ENCODE data around the gene DSN1.

DSN1 gene

GRCh38 chr20:36794116-36794474 lies 20.5 kb upstream of the DSN1 start:
- DNase-seq: no peak

GRCh38 chr20:36793294-36794115 lies 19.9 kb upstream of the DSN1 start:
- no peak for DNase-seq

GRCh38 chr20:36792422-36792821 lies 18.9 kb upstream of the DSN1 start:
- peak; percentile 73 for DNase-seq

- no peak for DNase-seq
Observed at GRCh38 chr20:36791862-36792261, 18.3 kb upstream of the DSN1 start.

GRCh38 chr20:36786663-36787062 lies 13.1 kb upstream of the DSN1 start:
- no peak for DNase-seq

- DNase-seq: no peak
Observed at GRCh38 chr20:36786246-36786645, 12.7 kb upstream of the DSN1 start.

- DNase-seq: no peak
Observed at GRCh38 chr20:36785308-36785707, 11.7 kb upstream of the DSN1 start.

- no peak for DNase-seq
Observed at GRCh38 chr20:36784900-36785299, 11.3 kb upstream of the DSN1 start.

GRCh38 chr20:36784116-36784515 lies 10.6 kb upstream of the DSN1 start:
- DNase-seq: no peak

GRCh38 chr20:36779656-36780025 lies 6.1 kb upstream of the DSN1 start:
- DNase-seq: no peak

GRCh38 chr20:36778831-36779655 lies 5.5 kb upstream of the DSN1 start:
- DNase-seq: no peak

- DNase-seq: no peak
Observed at GRCh38 chr20:36777576-36777975, 4.0 kb upstream of the DSN1 start.

- no peak for DNase-seq
Observed at GRCh38 chr20:36777167-36777566, 3.6 kb upstream of the DSN1 start.

- no peak for DNase-seq
Observed at GRCh38 chr20:36775826-36776225, 2.3 kb upstream of the DSN1 start.

- DNase-seq: no peak
Observed at GRCh38 chr20:36775196-36775595, 1.6 kb upstream of the DSN1 start.

GRCh38 chr20:36773107-36773596 lies 411 bp downstream of the DSN1 start:
- no peak for DNase-seq

GRCh38 chr20:36770680-36771079 lies 2.9 kb downstream of the DSN1 start:
- no peak for DNase-seq

GRCh38 chr20:36768768-36769430 lies 4.7 kb downstream of the DSN1 start:
- DNase-seq: peak; percentile 69

- no peak for DNase-seq
Observed at GRCh38 chr20:36761125-36761524, 12.4 kb downstream of the DSN1 start.

- no peak for DNase-seq
Observed at GRCh38 chr20:36760647-36761046, 12.9 kb downstream of the DSN1 start.

GRCh38 chr20:36758276-36758675 lies 15.3 kb downstream of the DSN1 start:
- no peak for DNase-seq

GRCh38 chr20:36756496-36756895 lies 17.1 kb downstream of the DSN1 start:
- no peak for DNase-seq

GRCh38 chr20:36754656-36755222 lies 18.8 kb downstream of the DSN1 start:
- peak; percentile 78 for DNase-seq

Data from EL (cell line).